GM21447 (cell line): Measurements from ENCODE around the gene KCNA2.

ENCODE experiments used
- ATAC-seq: cut with Tn5 transposase; IDR thresholded peaks from one replicate; pipeline ENCODE4 v1.9.1; 2021; ENCODE audit not compliant: unreplicated experiment

KCNA2 gene

DNA sequence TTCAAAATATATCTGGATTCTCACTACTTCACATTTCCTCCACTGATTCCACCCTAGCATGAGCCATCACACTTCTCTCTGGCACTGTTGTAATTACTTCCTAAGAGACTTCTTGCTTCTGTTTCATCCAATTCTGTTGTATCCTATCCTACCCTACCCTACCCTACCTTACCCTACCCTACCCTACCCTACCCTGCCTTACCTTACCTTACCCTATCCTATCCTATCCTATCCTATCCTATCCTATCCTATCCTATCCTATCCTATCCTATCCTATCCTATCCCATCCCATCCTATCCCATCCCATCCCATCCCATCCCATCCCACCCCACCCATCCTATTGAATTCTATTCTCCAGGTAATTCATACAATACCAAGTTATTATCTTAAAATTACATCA, 29.7 kb downstream of the KCNA2 start:
- ATAC-seq = no peak

DNA sequence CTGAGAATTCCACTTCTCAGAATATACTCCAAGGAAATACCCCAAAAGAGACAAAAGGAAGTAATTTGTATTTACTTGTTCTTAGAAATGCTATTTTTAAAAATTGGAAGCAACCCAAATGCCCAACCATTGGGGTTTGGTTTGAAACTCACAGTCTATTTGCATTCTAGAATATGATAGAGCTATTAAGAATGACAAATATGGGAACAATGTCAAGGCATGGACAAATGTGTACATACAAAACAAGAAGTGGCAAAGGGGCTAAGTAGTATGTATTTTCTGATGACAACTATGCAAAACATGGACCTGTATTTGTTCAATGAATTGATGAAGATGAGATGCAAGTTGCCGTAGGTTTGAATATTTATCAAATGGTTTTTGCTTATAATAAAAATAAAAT, 32.8 kb downstream of the KCNA2 start:
- ATAC-seq = no peak

DNA sequence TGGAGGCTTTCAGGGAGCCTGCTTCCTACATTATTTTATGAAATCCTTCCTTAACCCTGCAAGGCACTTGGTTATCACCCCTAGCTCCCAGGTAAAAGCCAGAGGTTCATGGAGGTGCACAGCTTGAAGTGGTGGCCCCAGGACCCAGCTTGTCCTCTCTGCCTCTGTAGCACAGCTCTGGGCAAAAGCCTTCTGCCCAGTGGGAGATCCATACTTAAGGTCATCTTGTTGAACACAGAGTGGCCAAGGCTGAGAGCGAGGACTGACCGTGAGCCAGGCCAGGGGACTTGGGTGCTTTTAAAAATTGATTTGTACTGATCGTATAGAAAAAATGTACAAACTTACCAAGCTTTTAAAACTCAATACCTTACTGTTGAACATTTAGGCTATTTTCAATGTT, 33.4 kb downstream of the KCNA2 start:
- ATAC-seq = no peak

DNA sequence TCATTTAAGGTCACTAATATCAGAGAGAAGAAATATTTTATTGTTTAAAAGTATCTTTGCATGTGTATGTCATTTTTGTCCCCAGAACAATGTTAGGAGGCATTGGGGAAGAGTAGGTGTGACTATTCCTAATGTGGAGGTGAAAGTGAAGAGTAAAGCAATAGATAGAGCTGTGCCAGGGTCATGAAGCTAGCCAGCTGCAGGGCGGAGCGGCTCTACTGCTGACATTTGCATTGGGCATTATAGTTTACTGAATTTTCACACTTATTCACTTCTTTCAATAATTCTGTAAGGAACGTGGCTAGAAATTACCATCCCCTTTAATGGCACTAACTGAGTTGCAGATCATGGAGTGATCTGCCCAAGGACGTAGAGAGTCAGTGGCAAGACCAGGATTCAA, 35.3 kb downstream of the KCNA2 start:
- no peak for ATAC-seq

DNA sequence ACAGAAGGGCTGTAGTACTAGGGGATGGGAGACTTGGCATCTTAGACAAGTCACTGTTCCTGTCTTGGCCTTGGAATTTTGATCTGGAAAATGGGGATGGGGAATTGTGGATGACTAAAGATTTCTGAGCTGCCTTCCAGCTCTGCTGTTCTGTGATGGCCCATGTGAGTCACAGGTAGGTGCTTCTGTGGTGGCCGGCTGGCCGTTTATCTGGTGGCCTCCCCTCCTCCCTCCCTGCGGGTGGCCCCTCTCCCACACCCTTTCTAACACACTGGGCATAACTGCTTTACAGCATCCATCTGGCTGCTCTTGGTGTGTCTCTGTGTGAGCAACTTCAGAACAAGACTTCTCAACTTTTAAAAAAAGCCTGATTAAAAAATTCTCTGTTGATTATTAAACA, 35.9 kb downstream of the KCNA2 start:
- ATAC-seq = no peak

DNA sequence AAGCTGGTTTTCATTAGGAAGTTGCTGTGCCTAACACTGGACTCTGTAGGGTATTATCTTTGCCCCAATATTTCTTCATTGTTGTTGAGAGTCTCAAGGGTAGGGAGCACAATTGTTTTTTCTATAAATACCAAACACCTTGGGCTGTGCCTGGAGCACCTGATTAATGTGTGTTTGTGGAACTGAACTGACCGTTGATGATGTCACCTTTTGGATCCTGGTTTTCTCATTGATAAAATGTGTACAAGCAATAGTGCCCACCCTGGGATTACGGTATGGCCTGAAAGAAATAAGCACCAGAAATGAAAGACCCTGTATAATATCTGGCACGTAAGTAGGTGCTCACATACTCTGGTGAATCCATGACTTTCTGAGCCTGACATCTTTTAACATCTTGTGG, 39.3 kb downstream of the KCNA2 start:
- ATAC-seq = no peak

DNA sequence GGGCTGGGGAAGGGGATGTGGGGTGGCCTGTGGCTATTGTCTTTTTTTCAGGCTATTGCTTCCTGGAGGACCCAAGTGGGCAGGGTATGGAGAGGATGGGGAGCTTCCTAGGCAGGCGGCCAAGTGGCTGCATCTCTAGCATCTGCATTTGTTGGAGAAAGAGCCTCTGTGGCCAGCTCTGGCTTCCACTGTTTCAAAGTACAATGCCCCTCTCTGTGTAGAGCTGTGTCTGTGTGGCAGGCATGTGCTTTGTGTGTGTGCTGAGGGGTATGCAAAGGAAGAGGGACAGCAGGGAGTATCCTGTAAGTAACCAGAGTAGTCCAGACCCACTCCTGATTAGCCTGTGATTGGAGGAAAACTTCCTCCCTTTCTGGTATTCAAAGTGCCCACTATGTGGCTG, 40.6 kb downstream of the KCNA2 start:
- no peak for ATAC-seq

DNA sequence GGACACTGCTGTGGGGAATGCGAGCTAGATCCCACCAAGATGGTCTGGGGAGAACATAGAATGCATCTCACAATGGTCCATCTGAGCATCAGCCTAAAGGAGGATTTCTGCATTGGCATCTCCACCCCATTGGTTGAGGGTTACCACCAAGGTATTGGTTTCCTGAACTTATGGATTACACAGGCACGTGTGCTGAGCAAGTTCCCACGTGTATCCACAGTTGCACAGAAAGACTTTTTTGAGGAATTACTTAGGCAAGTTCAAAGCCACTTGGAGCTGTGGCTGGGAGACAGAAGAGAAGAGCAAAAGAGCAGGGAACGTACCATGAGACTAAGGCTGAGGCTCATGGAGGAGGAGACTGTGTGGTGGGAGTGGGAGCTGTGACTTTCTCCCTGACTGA, 43.1 kb downstream of the KCNA2 start:
- ATAC-seq = no peak

DNA sequence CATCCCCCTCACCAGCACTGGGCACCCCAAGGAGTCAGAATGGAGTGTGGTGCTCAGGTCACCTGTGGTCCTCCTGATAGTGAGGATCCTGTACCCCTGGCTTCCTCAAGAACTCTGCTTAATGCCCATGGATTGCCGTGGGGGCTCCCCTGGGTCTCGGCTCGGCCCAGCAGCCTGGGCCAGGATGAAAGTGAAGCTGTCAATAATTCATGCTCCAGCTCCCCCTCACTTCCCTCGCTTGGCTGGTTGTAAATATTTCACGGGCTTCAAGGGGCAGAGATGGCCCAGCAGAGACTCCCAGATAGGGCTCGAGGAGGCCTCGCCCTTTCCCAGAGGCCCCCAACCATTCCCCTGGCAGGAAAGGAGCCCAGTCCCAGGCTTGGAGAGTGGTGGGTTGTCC, 44.6 kb downstream of the KCNA2 start:
- no peak for ATAC-seq

DNA sequence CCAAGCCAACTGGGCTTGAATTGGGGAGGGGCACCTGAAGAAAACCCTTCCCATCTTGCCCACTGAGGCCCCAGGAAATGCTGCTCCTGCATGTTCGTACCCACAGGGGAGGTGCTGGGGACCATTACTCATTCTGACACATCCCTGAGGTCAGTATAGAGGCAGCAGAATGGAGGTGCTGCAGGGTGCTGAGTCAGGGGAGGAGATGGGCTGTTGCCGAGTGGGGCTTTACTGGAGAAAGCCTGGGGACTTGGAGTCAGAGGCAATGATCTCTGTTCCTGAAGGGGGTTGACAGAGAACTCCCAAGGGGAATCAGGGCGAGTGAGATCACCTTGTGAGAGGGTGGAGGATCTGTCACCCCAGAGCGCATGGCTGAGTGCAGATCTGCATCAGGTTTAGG, 47.0 kb downstream of the KCNA2 start:
- ATAC-seq = no peak

DNA sequence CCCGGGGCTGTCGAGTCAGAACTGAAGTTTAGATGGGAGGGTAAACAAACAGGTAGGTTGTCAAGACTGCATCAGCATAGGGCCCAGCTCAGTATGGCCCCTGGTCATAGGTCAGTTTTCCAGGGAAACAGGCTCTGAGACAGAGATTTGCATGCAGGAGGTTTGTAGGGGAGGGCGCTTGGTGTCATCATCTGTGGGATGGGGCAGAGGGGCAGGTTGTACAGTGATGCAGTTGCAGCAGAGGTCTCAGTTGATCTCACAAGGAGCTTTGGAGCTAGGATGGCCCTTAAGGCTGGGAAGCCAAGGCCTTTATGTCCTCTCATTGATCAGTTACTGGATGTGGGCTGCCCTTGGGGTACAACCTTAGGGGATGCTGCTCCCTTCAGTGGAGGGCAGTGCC, 48.7 kb downstream of the KCNA2 start:
- no peak for ATAC-seq

DNA sequence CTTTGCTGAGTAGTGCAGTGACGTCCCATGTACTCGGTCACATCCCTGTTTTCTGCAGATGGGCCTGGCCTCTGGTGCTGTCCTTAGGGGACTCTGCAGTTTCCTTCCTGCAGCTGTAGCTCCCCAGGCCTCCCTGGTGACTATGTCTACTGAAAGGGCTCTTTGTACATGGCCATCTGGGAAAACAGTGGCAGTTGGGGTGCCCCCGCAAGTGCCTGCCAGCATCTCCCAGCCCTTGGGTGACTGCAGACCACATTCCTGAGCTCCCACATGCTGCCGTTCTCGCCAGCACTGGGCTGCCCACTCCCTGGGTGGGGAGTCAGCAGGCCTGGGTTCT, 49.7 kb downstream of the KCNA2 start:
- no peak for ATAC-seq

DNA sequence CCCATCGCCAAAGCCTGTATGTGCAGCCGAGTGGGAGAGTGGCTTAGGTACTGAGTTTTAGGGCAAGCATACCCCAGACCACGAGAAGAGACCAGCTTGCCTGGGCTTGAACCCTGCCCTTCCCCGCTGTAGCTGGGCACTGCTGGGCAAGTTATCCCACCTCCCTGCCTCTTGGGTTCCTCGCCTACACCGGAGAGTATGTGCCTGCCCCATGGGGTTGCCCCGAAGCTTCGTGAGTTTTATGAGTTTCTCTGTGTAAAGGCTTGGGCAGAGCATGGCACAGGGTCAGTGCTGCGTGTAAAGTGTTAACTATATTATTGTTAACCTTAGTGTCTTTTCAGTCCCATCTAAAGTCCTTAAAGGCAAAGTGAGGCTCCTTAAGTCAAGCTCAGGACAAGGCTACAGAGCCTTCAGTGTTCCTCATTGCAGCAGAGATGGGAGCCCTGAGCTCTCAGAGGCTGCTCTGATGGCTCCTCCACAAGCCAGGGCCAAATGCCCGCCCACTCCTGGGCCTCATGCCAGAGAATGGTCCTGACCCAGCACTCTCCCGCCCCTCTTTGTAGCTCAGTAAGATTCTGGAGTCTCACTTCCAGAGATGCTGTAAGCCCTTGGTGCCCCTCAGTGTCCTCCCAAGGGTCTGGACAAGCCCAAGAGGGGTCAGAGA, 50.2 kb downstream of the KCNA2 start:
- ATAC-seq = no peak

DNA sequence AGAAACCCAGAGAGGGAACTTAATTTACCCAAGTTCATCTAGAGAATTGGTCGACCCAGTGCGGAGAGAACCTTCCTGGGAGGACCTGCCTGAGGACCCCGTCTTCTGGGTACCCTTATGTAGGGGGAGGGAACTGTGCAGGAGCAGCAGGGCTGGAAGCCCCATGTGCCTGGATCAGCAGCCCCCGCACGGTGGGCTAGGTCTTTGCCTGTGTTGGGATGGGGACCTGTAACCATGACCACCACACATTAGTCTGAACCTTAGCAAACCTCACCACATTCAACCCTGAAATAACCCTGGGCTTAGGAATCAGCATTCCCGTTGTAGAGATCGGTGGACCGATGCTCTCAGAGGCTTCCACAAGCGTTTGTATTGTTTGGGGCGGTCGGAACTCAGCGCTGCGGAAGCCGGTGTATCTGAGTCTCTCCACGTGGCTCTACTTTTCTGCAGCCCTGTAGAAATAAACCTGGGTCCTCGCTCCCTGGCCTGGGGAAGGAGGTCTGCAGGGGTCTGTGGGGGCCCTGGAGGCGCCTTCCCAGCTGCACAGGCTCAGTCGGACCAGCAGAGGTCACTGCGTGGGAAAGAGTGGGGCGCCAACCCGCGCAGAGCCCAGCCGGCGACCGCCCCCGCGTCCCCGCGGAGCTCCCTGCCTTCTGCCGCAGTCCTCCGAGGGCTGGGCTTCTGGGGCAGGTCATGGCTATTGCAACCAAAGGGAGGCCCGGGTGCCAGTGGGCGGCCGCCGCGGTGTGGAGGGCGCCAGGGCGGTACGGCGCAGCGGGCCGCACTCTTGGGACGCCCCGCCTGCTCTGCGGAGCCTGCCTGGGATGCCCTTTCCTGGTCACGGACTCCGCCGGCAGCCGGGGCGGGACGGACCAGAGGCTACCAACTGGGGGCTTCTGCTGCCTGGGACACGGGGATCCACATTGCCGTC, 51.0 kb downstream of the KCNA2 start:
- no peak for ATAC-seq

DNA sequence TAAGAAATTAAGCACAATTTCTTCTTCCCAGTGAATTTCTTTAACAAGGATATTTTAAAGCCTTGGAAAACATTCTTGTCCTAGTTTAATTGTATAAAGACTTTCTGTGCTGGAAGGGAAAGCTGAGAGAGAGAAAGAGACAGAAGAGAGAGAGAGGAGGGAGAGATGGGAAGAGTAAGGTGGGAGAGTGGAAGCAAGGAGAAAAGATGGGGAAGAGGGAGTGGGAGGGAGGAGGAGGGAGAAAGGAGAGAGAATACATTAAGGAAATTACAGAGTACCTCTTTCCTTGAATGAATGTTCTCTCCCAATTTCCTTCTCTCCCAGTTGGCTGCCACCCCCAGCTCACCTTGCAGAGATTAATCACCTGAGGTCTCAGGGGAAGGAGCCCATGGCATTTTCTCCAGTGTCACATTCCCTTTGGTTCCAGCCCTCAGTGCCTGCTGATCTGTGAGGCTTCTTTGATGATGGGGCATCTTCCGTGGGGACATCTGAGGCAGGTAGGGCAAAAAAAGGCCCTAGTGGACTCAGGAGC, 54.8 kb downstream of the KCNA2 start:
- ATAC-seq = no peak

DNA sequence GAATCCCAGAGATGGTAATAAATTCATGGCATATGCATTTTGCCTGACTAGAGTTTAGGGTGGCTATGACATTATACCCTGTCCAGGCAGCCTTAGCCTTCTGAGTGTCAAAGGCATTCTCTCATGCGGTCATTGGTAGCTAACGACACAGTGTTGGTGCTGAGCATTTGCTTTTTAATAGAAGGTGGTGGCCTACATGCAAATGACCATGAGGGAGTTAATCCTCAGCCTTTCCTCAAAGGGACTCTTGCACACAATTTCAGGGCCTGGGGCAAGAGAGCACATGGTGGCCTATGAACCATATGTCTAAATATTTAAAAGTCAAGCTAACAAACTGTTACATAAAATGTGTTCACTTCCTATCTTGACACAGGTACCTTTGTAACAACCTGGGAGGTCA, 56.3 kb downstream of the KCNA2 start:
- ATAC-seq = no peak

DNA sequence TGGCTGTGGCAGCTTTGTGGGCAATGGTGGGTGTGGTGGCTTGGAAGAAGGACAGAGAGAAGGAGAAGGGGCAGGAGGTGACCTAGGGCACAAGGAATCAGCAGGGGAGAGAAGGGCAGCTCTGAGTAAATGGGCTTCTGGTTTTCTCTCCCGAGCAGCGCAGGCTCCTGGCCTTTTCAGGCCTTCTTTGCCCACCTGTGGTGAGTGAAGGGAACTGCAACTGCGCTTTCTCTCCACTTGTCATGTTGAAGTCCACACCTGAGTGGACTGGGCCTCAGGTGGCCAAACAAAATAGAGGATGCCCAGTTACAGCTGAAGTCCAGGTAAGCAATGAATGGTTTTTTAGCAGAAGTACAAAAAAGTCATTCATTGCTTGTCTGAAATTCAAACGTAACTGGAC, 57.8 kb downstream of the KCNA2 start:
- no peak for ATAC-seq

DNA sequence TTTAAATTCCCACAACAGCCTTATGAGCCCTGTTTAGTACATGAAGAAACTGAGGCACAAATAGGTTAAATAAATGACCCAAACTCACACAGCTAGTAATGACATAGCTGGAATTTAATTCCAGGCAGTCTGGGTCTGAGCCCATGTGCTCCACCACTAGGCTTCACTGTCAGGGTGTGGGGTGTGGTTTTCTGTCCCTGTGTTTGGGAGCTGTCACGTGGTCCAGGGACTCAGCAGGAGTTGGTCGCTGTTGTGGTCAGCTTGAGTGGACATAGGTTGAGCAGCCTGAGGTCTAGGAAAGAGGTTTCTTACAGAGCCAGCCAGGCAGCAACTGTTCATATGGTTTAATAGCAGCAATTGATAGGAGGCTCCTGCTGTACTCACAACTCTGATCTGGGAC, 59.1 kb downstream of the KCNA2 start:
- ATAC-seq = no peak

DNA sequence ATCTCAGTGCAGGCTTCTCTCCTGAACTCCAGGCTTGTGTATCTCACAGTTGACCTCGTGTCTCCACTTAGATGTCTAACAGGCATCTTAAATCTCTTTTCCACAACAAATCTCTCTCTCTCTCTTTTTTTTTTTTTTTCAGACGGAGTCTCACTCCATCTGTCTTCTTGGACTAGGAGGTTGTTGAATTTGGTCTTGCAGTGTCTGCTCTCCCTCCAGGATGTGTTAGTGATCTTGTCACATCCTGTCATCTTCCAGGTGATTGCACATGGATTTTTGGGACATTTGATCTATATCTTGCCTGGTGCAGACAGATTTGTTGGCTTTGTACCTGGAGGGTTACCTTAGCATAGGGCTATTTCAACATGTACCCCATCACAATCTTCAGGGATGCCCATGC, 60.7 kb downstream of the KCNA2 start:
- no peak for ATAC-seq

DNA sequence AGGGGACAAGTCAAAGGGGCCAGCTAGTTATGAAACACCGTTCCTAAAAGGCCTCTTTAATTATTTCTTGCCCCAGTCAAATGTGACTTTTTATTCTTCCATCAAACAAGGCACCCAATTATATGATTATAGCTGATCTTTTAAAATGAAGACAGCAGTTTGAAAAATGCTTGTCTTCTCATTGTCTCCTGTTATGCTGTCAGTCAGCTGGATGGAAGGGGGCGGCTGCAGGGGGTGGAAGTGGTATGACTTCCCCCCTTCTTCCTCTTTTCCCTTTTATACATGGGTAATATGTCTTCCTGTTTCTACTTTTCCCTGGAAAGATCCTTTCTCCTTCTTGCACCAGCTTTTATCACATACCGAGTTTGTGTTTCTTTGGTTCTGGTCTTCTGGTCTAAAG, 61.4 kb downstream of the KCNA2 start:
- ATAC-seq = no peak
